HepG2 (cell line): ENCODE data around the gene PDE4D. TPM values are rescaled to one million over a fixed set of nuclear protein-coding genes. Genes with fewer than 3 reads are reported as not detected.

Source experiments
- ATAC-seq: fragments of 200-7000 bp; cut with Tn5 transposase; 3 replicates; pipeline ENCODE4 v1.9.1; 2020; ENCODE audit warnings: mild to moderate bottlenecking, moderate library complexity
- BruUV-seq: library from RNA; stranded (reverse); fragments of 400-500 nt; replicated peaks from 2 replicates; lab custom pipeline; 2021; lab: Mats Ljungman, UMichigan
- CTCF ChIA-PET: fragments of 300-600 bp; formaldehyde crosslinking; extraction: SDS; loops from one replicate; lab custom pipeline; 2021; ENCODE audit warnings: low total read pairs, inconsistent platforms, low intra/inter-chr PET ratio; lab: Yijun Ruan, JAX
- POLR2A ChIA-PET: fragments of 350-600 bp; sonication (Branson Sonifier 250); formaldehyde crosslinking; loops from one replicate; lab custom pipeline; 2020; ENCODE audit warnings: antibody characterized with exemption, inconsistent platforms; lab: Yijun Ruan, JAX
- DNase-seq: peaks from one replicate; pipeline ENCODE4 v3.0.0-alpha.2; 2015; ENCODE audit warnings: low spot score
- FAIRE-seq: peaks from 3 replicates; lab custom pipeline; 2011; peaks lifted over from hg19 to GRCh38; lab: Jason Lieb, UNC
- H2AFZ ChIP-seq: one replicate; pipeline ENCODE4 v1.6.1; 2011; ENCODE audit warnings: low read length, inconsistent platforms
- H3K27ac ChIP-seq: fragments of 300-600 bp; 3 replicates; pipeline ENCODE4 v1.8.0; 2011; ENCODE audit warnings: mixed run types, mild to moderate bottlenecking, mixed read lengths, low read length, inconsistent platforms; ENCODE audit not compliant: insufficient read depth; ENCODE audit errors: extremely low read length
- H3K27me3 ChIP-seq, 2 experiments: fragments of 200-600 bp in 1 of 2; 2 replicates in 1 of 2; 3 replicates in 1 of 2; pipeline versions ENCODE4 v1.6.0 to v1.8.0; 2011; ENCODE audit warnings: low read length in 2 of 2, mild to moderate bottlenecking in 2 of 2, moderate library complexity in 2 of 2, inconsistent platforms in 1 of 2; ENCODE audit not compliant: insufficient read depth in 2 of 2, control insufficient read depth in 1 of 2
- H3K36me3 ChIP-seq, 2 experiments: fragments of 200-600 bp in 1 of 2; replicated peaks in 1 of 2; 2 replicates in 1 of 2; 3 replicates in 1 of 2; pipeline versions ENCODE4 v1.5.1 to v1.8.0; 2011; ENCODE audit warnings: low read length in 2 of 2, inconsistent platforms in 1 of 2; ENCODE audit not compliant: insufficient read depth in 2 of 2, control insufficient read depth in 1 of 2
- H3K4me1 ChIP-seq: 2 replicates; pipeline ENCODE4 v1.5.1; 2012; ENCODE audit warnings: low read length, inconsistent platforms; ENCODE audit not compliant: insufficient read depth
- H3K4me2 ChIP-seq: 2 replicates; pipeline ENCODE4 v1.6.0; 2011; ENCODE audit warnings: low read depth, low read length, inconsistent platforms
- H3K4me3 ChIP-seq, 3 experiments: fragments of 200-600 bp in 1 of 3; sonication (generic), shearing (Covaris generic) in 1 of 3; replicated peaks in 1 of 3; 2 replicates each; pipeline ENCODE4 v1.5.1; 2011 to 2016; ENCODE audit warnings: low read length in 3 of 3, inconsistent platforms in 2 of 3, low read depth in 2 of 3, mild to moderate bottlenecking in 2 of 3, control low read depth in 1 of 3, mixed read lengths in 1 of 3; ENCODE audit not compliant: insufficient read depth in 1 of 3
- H3K79me2 ChIP-seq: one replicate; pipeline ENCODE4 v1.6.1; 2011; ENCODE audit warnings: low read length, inconsistent platforms; ENCODE audit not compliant: insufficient read depth
- H3K9ac ChIP-seq: 2 replicates; pipeline ENCODE4 v1.6.0; 2011; ENCODE audit warnings: mild to moderate bottlenecking, low read depth, low read length, inconsistent platforms; ENCODE audit not compliant: insufficient read depth
- H3K9me3 ChIP-seq: 2 replicates; pipeline ENCODE4 v1.5.1; 2012; ENCODE audit warnings: mild to moderate bottlenecking, low read length
- H4K20me1 ChIP-seq: 2 replicates; pipeline ENCODE4 v1.6.0; 2011; ENCODE audit warnings: inconsistent platforms, mild to moderate bottlenecking, low read length, moderate library complexity; ENCODE audit not compliant: insufficient read depth
- AHR ChIP-seq: IDR thresholded peaks from 2 replicates; pipeline ENCODE4 v1.6.1; 2018; ENCODE audit warnings: missing genetic modification reagents, missing compliant biosample characterization
- BHLHE40 ChIP-seq: IDR thresholded peaks from 2 replicates; pipeline ENCODE4 v1.6.1; 2011; ENCODE audit warnings: low read length, improper control_type of control experiment
- CBX2 ChIP-seq, 2 experiments: fragments of 200-600 bp in 1 of 2; sonication (generic); formaldehyde crosslinking in 1 of 2; IDR thresholded peaks; 2 replicates each; pipeline versions ENCODE4 v1.7.0 to v1.8.1; 2018 to 2022; ENCODE audit warnings: low read depth in 2 of 2, low read length in 1 of 2, mild to moderate bottlenecking in 1 of 2, missing genetic modification reagents in 1 of 2
- GABPB1 ChIP-seq: IDR thresholded peaks from 2 replicates; pipeline ENCODE4 v1.6.1; 2016; ENCODE audit warnings: mild to moderate bottlenecking, missing genetic modification reagents, moderate library complexity, missing compliant biosample characterization
- KDM5A ChIP-seq: fragments of 200-600 bp; sonication (generic); IDR thresholded peaks from 2 replicates; pipeline ENCODE4 v1.7.0; 2018; ENCODE audit warnings: antibody characterized with exemption, mild to moderate bottlenecking, low read length, borderline replicate concordance
- KLF12 ChIP-seq: sonication (generic); formaldehyde crosslinking; IDR thresholded peaks from 2 replicates; pipeline ENCODE4 v1.4.0; 2020; ENCODE audit warnings: missing genetic modification reagents, borderline replicate concordance
- KLF6 ChIP-seq: IDR thresholded peaks from 2 replicates; pipeline ENCODE4 v1.8.0; 2016; ENCODE audit warnings: missing biosample characterization, missing genetic modification reagents
- MEF2D ChIP-seq: sonication (generic); formaldehyde crosslinking; IDR thresholded peaks from 2 replicates; pipeline ENCODE4 v1.5.1; 2020; ENCODE audit warnings: mild to moderate bottlenecking, missing genetic modification reagents
- MEIS2 ChIP-seq: sonication (generic); formaldehyde crosslinking; IDR thresholded peaks from 2 replicates; pipeline ENCODE4 v1.9.0; 2021; ENCODE audit warnings: mild to moderate bottlenecking, missing genetic modification reagents
- NR3C1 ChIP-seq: sonication (generic); formaldehyde crosslinking; IDR thresholded peaks from 2 replicates; pipeline ENCODE4 v1.4.0; 2020; ENCODE audit warnings: missing genetic modification reagents
- SIN3A ChIP-seq: IDR thresholded peaks from 2 replicates; pipeline ENCODE4 v1.6.1; 2011; ENCODE audit warnings: low read depth, mild to moderate bottlenecking, control low read depth, low read length, borderline replicate concordance
- TFDP2 ChIP-seq: sonication (generic); formaldehyde crosslinking; IDR thresholded peaks from 2 replicates; pipeline ENCODE4 v1.4.0; 2020; ENCODE audit warnings: missing genetic modification reagents
- ZBTB21 ChIP-seq: sonication (generic); formaldehyde crosslinking; IDR thresholded peaks from 2 replicates; pipeline ENCODE4 v1.4.0; 2020; ENCODE audit warnings: missing genetic modification reagents
- ZMYM3 ChIP-seq: sonication (generic); formaldehyde crosslinking; IDR thresholded peaks from 2 replicates; pipeline ENCODE4 v1.5.1; 2020; ENCODE audit warnings: mild to moderate bottlenecking, missing genetic modification reagents
- ZNF12 ChIP-seq: sonication (generic); formaldehyde crosslinking; IDR thresholded peaks from 2 replicates; pipeline ENCODE4 v1.5.0; 2020; ENCODE audit warnings: missing genetic modification reagents
- ZNF276 ChIP-seq: sonication (generic); formaldehyde crosslinking; IDR thresholded peaks from 2 replicates; pipeline ENCODE4 v1.4.0; 2020; ENCODE audit warnings: mild to moderate bottlenecking, low read depth, missing genetic modification reagents
- ZNF749 ChIP-seq: sonication (generic); formaldehyde crosslinking; IDR thresholded peaks from 2 replicates; pipeline ENCODE4 v1.8.0; 2022; ENCODE audit warnings: mild to moderate bottlenecking, missing genetic modification reagents, moderate library complexity, borderline replicate concordance
- WGBS: methylation state at CpG from one replicate; pipeline ENCODE4 v1.1.6; 2017; ENCODE audit warnings: low lambda C conversion rate; 5-methylcytosine and 5-hydroxymethylcytosine counted together
- in situ Hi-C: cut with HindIII; loops from 2 replicates; pipeline ENCODE4 v1.10.0; 2017; ENCODE audit warnings: low pct_unique_long_range_greater_than_20kb; ENCODE audit not compliant: extremely low pct_ligation_motif_present
- intact Hi-C: fragments of 100-400 bp; cut with micrococcal nuclease; formaldehyde crosslinking; loops from one replicate; pipeline ENCODE4 v1.10.0; 2022; ENCODE audit not compliant: unreplicated experiment
- polyA plus RNA-seq, 8 experiments: library from polyadenylated mRNA; depleted of rRNA in 3 of 8; stranded (reverse) in 7 of 8; unstranded in 1 of 8; fragments of >200 nt; fragmentation: Illumina TruSeq in 4 of 8; extraction: Trizol in 4 of 8; gene quantifications; 2 replicates each; pipeline versions ENCODE4 v1.2.1 to v1.2.3, GENCODE V29; 2011 to 2016; ENCODE audit warnings: low read depth in 4 of 8, missing spikeins in 1 of 8, mixed read lengths in 1 of 8; ENCODE audit not compliant: insufficient read depth in 1 of 8
- total RNA-seq, 5 experiments: library from RNA; depleted of rRNA; stranded (reverse); fragments of >200 nt; fragmentation: Illumina TruSeq; extraction: Trizol; gene quantifications; 2 replicates each; pipeline ENCODE4 v1.2.3, GENCODE V29; 2016; ENCODE audit warnings: low read depth in 1 of 5

The PDE4D gene
- total and polyA plus RNA-seq, 2 of the 13 experiments (the other 11 are each of a cell fraction or from before 2014, with no cell fraction given), result 7.0 to 12.2 TPM

GRCh38 chr5:59777028-59777427 lies 116.5 kb downstream of the PDE4D start (continued):
- TF ChIP-seq SIN3A, result no peak
- no peak for TF ChIP-seq MEIS2
- TF ChIP-seq NR3C1, result no peak
- TF ChIP-seq ZBTB21, result no peak
- no peak for TF ChIP-seq TFDP2
- no peak for TF ChIP-seq KDM5A

GRCh38 chr5:59773294-59773693 lies 120.2 kb downstream of the PDE4D start:
- Histone ChIP-seq H3K36me3 (no peaks in the 10 kb centered on the region), H3K4me1 (peaks cover 15% of the 10 kb centered on the region), H3K4me2 (no peak overlapping the region), H3K4me3 (no peak overlapping the region), H4K20me1 (no peaks in the 10 kb centered on the region), H3K9me3 (no peaks in the 10 kb centered on the region), H2AFZ (no peak overlapping the region), H3K9ac (no peak overlapping the region), H3K79me2 (no peaks in the 10 kb centered on the region), H3K27ac (no peak overlapping the region), H3K27me3 (no peaks in the 10 kb centered on the region)
- FAIRE-seq, result no peak
- ATAC-seq, result no peak
- ChIA-PET POLR2A (no interaction called here), CTCF (no interaction called here)
- no peak for TF ChIP-seq KLF12 (CRISPR knock-in tag)
- no peak for DNase-seq
- BruUV-seq, result no TSS peak
- in situ Hi-C loops (no loop called here), intact Hi-C loops (no loop called here)

GRCh38 chr5:59772757-59773156 lies 120.8 kb downstream of the PDE4D start:
- Histone ChIP-seq H3K27me3 (no peaks in the 10 kb centered on the region), H3K27ac (no peak overlapping the region)
- no peak for DNase-seq
- TF ChIP-seq KLF6 (CRISPR knock-in tag) (no peak), MEF2D (CRISPR knock-in tag) (no peak), CBX2 (IDR thresholded peaks at IDR 0.05; ENCODE audit: low read depth, low read length) (no peak), CBX2 (CRISPR knock-in tag; IDR thresholded peaks at IDR 0.05; ENCODE audit: low read depth) (no peak), ZMYM3 (CRISPR knock-in tag) (no peak), BHLHE40 (no peak), ZNF276 (CRISPR knock-in tag) (no peak), GABPB1 (no peak), ZNF749 (CRISPR knock-in tag) (no peak), ZNF12 (CRISPR knock-in tag) (no peak), AHR (CRISPR knock-in tag) (no peak)
- TF ChIP-seq, all 625 proteins: peak for 0
- H2AFZ ChIP-seq, result no peak overlapping the region
- ChIA-PET CTCF (no interaction called here), POLR2A (no interaction called here)
- no peak overlapping the region for H3K9ac ChIP-seq
- H3K4me3 ChIP-seq, result no peak overlapping the region
- ATAC-seq (no peak), FAIRE-seq (no peak)
- H3K79me2 ChIP-seq, result no peaks in the 10 kb centered on the region
- H3K9me3 ChIP-seq, result no peaks in the 10 kb centered on the region
- H3K4me1 ChIP-seq, result peaks cover 21% of the 10 kb centered on the region
- H3K4me2 ChIP-seq, result no peak overlapping the region
- BruUV-seq, result no TSS peak
- H4K20me1 ChIP-seq, result no peaks in the 10 kb centered on the region
- in situ Hi-C loops, result no loop called here
- 55% methylated on average over 2 of the region's 2 CpGs for WGBS
- H3K36me3 ChIP-seq, result no peaks in the 10 kb centered on the region
- intact Hi-C loops, result no loop called here
